ENCODE measurements around the gene ETV5.

Gene ETV5

GRCh38 chr3:186137051-186137685 lies 28.3 kb upstream of the ETV5 start:
- in situ Hi-C loops (cut with MboI; ENCODE audit: low pct_unique_long_range_greater_than_20kb, low sequenced_read_pairs, unreplicated experiment): no loop called here
- DNase-seq (ENCODE audit: low spot score): no peak
- no peak for TF ChIP-seq CTCF (IDR thresholded peaks at IDR 0.05; ENCODE audit: extremely low read depth, insufficient read depth, missing control alignments)

DNA sequence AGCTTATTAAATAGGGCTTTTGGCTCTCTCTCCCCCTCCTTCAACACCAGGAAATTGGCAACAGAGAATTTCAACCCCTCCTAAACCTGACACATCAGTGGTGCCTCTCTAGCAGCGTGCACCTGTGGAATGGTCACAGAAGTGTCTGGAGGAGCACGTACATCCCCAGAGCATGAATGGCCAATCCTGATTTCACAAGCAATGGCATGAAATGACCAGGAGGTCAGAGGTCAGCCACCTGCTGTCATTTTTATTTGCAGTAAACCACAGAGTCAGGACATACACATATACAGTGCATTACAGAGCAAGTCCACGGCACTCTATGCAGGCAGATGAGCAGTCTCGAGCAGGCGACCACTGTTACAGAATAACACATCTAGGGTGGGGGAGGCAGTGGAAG lies 25.1 kb upstream of the ETV5 start:
- no peak for DNase-seq (ENCODE audit: low spot score)
- in situ Hi-C loops (cut with MboI; ENCODE audit: low pct_unique_long_range_greater_than_20kb, low sequenced_read_pairs, unreplicated experiment): no loop called here
- TF ChIP-seq CTCF (IDR thresholded peaks at IDR 0.05; ENCODE audit: extremely low read depth, insufficient read depth, missing control alignments): no peak

DNA sequence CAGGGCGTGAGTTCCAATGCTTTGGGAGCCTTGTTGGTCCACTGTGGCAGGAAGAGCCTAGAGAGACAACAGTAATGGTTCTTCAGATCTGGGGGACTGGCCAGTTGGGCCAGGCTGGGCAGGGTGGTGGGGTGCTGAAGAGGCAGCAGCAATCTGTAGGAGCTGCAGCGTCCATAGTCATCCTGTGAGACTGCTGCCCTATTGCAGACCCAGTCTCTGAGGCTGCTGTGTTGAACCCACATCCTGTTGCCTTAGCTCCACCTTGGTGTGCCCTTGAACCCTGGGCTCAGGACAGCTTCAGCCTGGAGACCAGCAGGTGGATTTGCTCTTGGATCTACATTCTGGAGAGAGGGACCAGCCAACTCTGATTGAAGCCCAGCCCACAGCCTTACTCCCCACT lies 23.6 kb upstream of the ETV5 start:
- no peak for DNase-seq (ENCODE audit: low spot score)
- TF ChIP-seq CTCF (IDR thresholded peaks at IDR 0.05; ENCODE audit: extremely low read depth, insufficient read depth, missing control alignments): no peak
- in situ Hi-C loops (cut with MboI; ENCODE audit: low pct_unique_long_range_greater_than_20kb, low sequenced_read_pairs, unreplicated experiment): no loop called here

DNA sequence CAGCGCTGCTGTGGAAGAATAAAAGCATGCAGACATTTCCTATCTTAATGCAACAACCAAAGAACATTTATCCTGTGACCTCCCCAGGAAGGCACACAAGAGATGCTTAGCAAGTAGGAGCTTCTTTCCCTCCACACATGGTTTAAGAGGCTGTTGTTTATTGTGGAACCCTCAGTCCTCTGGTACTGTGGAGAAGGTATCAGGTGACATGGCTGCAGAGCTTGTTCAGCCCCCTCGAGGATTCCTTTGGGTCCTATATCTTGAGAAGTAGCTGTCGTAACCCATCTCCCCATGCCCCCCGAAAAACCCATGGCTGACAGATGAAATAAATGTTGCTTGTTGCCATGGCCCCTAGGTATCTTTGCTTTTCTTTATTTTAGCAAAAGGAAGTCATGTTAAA lies 20.3 kb upstream of the ETV5 start:
- in situ Hi-C loops (cut with MboI; ENCODE audit: low pct_unique_long_range_greater_than_20kb, low sequenced_read_pairs, unreplicated experiment): no loop called here
- TF ChIP-seq CTCF (IDR thresholded peaks at IDR 0.05; ENCODE audit: extremely low read depth, insufficient read depth, missing control alignments): no peak
- DNase-seq (ENCODE audit: low spot score): no peak

DNA sequence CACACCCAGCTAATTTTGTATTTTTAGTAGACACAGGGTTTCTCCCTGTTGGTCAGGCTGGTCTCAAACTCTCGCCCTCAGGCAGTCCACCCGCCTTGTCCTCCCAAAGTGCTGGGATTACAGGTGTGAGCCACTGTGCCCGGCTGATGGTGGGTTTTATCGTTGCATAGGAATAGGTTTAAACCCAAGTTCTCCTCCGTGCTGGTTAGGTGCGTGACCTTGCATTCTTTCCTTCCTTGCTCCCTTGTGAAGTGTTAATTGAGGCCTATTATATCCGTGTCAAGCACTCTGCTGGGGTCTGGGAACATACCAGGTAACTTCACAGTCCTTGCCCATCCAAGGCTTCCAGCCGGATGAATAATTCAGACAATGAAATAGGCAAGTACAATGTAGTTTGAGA lies 19.3 kb upstream of the ETV5 start:
- no peak for TF ChIP-seq CTCF (IDR thresholded peaks at IDR 0.05; ENCODE audit: extremely low read depth, insufficient read depth, missing control alignments)
- in situ Hi-C loops (cut with MboI; ENCODE audit: low pct_unique_long_range_greater_than_20kb, low sequenced_read_pairs, unreplicated experiment): no loop called here
- DNase-seq (ENCODE audit: low spot score): no peak

DNA sequence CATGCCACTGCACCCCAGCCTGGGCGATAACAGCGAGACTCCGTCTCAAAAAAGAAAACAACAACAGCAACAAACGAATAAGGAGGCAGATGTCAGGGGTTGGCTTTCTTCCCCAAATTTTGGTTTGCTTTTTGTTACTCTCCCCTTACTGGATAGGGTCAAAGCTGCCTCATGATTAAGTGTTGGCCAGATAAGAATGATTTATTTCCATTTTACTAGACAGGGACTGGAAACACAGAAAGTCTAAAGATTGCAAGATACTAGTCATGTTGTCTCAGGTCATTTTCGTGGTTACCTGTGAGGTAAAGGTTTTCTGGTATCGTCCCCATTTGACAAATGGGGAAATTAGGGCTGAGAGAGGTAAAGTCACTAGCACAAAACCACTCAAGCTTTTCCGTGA lies 18.6 kb upstream of the ETV5 start:
- in situ Hi-C loops (cut with MboI; ENCODE audit: low pct_unique_long_range_greater_than_20kb, low sequenced_read_pairs, unreplicated experiment): no loop called here
- DNase-seq (ENCODE audit: low spot score): no peak
- no peak for TF ChIP-seq CTCF (IDR thresholded peaks at IDR 0.05; ENCODE audit: extremely low read depth, insufficient read depth, missing control alignments)

DNA sequence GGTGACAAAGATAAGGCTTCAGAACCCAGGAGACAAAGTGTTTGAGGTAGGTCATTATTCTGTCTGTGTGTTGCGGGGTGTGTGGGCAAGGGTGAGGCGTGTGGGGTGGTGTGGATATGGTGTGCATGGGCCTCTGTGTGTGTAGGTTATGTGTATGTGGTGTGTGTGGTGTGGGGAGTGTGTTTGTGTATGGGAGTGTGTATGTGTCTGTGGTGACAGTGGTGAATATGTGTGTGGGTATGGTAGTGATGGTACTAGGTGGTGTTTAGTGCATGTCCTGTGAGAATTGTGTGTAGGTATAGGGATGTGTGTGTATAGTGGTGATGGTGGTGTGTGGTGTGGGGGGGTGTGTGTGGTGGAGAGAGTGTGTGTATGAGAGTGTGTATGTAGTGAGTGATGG lies 16.2 kb upstream of the ETV5 start:
- DNase-seq (ENCODE audit: low spot score): no peak
- in situ Hi-C loops (cut with MboI; ENCODE audit: low pct_unique_long_range_greater_than_20kb, low sequenced_read_pairs, unreplicated experiment): no loop called here
- no peak for TF ChIP-seq CTCF (IDR thresholded peaks at IDR 0.05; ENCODE audit: extremely low read depth, insufficient read depth, missing control alignments)

All from GM13977 (cell line).